ENCODE results near the gene SERPINE1.
A peak's percentile ranks its signal among the peaks of the same experiment; 100 is the strongest.
"Not testable (repeated sequence)": the region's sequence is repeated elsewhere in the genome, so short reads cannot be mapped to it uniquely, and the experiment has no call there.

Gene SERPINE1

DNA sequence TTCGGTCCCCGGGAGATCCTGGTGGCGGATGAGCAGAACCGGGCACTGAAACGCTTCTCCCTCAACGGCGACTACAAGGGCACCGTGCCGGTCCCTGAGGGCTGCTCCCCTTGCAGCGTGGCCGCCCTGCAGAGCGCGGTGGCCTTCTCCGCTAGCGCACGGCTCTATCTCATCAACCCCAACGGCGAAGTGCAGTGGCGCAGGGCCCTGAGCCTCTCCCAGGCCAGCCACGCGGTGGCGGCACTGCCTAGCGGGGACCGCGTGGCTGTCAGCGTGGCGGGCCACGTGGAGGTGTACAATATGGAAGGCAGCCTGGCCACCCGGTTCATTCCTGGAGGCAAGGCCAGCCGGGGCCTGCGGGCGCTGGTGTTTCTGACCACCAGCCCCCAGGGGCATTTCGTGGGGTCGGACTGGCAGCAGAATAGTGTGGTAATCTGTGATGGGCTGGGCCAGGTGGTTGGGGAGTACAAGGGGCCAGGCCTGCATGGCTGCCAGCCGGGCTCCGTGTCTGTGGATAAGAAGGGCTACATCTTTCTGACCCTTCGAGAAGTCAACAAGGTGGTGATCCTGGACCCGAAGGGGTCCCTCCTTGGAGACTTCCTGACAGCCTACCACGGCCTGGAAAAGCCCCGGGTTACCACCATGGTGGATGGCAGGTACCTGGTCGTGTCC lies 37.9 kb upstream of the SERPINE1 start:
- no CpG with 5 or more reads among the region's 41 CpGs for WGBS, 2 donors (ENCODE audit: extremely low coverage in 2 of 2, insufficient read length in 2 of 2, insufficient replicate concordance in 1 of 2)
- H2BK120ac ChIP-seq (ENCODE audit: low read depth, low read length): no peak overlapping the region
- H2BK5ac ChIP-seq (ENCODE audit: low read length): no peak overlapping the region
- H4K8ac ChIP-seq (ENCODE audit: low read depth, low read length): no peak overlapping the region
- H2AK5ac ChIP-seq (ENCODE audit: low read depth, low read length): no peak overlapping the region
- peaks cover 2% of the 10 kb centered on the region for H3K79me1 ChIP-seq (ENCODE audit: low read depth, low read length)
- no peak overlapping the region for H3K23ac ChIP-seq (ENCODE audit: low read depth, low read length, poor library complexity)
- H3K14ac ChIP-seq (ENCODE audit: low read length): peak overlapping the region; percentile 56
- no peak overlapping the region for H2BK15ac ChIP-seq (ENCODE audit: low read length)
- H4K91ac ChIP-seq (ENCODE audit: low read depth, low read length, poor library complexity): no peak overlapping the region
- H3K27me3 ChIP-seq (ENCODE audit: control insufficient read depth in 3 of 3, insufficient read depth in 3 of 3, low read depth in 1 of 3, low read length in 3 of 3): no peaks in the 10 kb centered on the region
- H3K36me3 ChIP-seq (replicated peaks in 1 of 2; ENCODE audit: control insufficient read depth in 2 of 2, insufficient read depth in 2 of 2, low read length in 2 of 2): peaks cover 0 to 44% of the 10 kb centered on the region in 2 donors
- no peak overlapping the region for H2AFZ ChIP-seq (ENCODE audit: low read length)
- DNase-seq (ENCODE audit: low spot score): no peak
- no peak overlapping the region for H2BK12ac ChIP-seq (ENCODE audit: low read length)
- no peak overlapping the region for H3K4ac ChIP-seq (ENCODE audit: low read length)
- peak overlapping the region; percentile 11 for H3K18ac ChIP-seq (ENCODE audit: low read length)
- no peak overlapping the region for H3K4me2 ChIP-seq (ENCODE audit: insufficient read depth, low read length, poor library complexity, severe bottlenecking)
- H3K4me1 ChIP-seq (ENCODE audit: control insufficient read depth in 2 of 2, insufficient read depth in 1 of 2, low read depth in 1 of 2, low read length in 2 of 2): peaks cover 2 to 4% of the 10 kb centered on the region in 2 donors
- no peak overlapping the region for H3K4me3 ChIP-seq (ENCODE audit: low read length in 2 of 2)
- no peak overlapping the region for H3K9ac ChIP-seq (ENCODE audit: low read depth, low read length, poor library complexity)
- H3K9me3 ChIP-seq (replicated peaks in 1 of 2; ENCODE audit: control insufficient read depth in 2 of 2, insufficient read depth in 1 of 2, low read depth in 1 of 2, low read length in 2 of 2): peaks cover 0 to 5% of the 10 kb centered on the region in 2 donors
- H3K27ac ChIP-seq (replicated peaks; ENCODE audit: low read length): no peak overlapping the region

- Histone ChIP-seq H2AFZ (ENCODE audit: low read length) (no peak overlapping the region), H2BK5ac (ENCODE audit: low read length) (peak overlapping the region; percentile 82), H3K9ac (ENCODE audit: low read depth, low read length, poor library complexity) (no peak overlapping the region), H3K4ac (ENCODE audit: low read length) (no peak overlapping the region), H3K14ac (ENCODE audit: low read length) (no peak overlapping the region), H3K4me2 (ENCODE audit: insufficient read depth, low read length, poor library complexity, severe bottlenecking) (no peak overlapping the region), H3K36me3 (replicated peaks in 1 of 2; ENCODE audit: control insufficient read depth in 2 of 2, insufficient read depth in 2 of 2, low read length in 2 of 2) (peaks cover 0 to 44% of the 10 kb centered on the region in 2 donors), H3K18ac (ENCODE audit: low read length) (no peak overlapping the region), H2BK120ac (ENCODE audit: low read depth, low read length) (no peak overlapping the region), H3K23ac (ENCODE audit: low read depth, low read length, poor library complexity) (no peak overlapping the region), H2AK5ac (ENCODE audit: low read depth, low read length) (no peak overlapping the region), H3K4me1 (ENCODE audit: control insufficient read depth in 2 of 2, insufficient read depth in 1 of 2, low read depth in 1 of 2, low read length in 2 of 2) (peaks cover 2 to 3% of the 10 kb centered on the region in 2 donors), H4K91ac (ENCODE audit: low read depth, low read length, poor library complexity) (no peak overlapping the region), H3K79me1 (ENCODE audit: low read depth, low read length) (peaks cover 2% of the 10 kb centered on the region), H2BK15ac (ENCODE audit: low read length) (no peak overlapping the region), H3K27me3 (ENCODE audit: control insufficient read depth in 3 of 3, insufficient read depth in 3 of 3, low read depth in 1 of 3, low read length in 3 of 3) (no peaks in the 10 kb centered on the region), H3K27ac (replicated peaks; ENCODE audit: low read length) (no peak overlapping the region), H4K8ac (ENCODE audit: low read depth, low read length) (no peak overlapping the region), H2BK12ac (ENCODE audit: low read length) (no peak overlapping the region), H3K4me3 (ENCODE audit: low read length in 2 of 2) (no peak overlapping the region), H3K9me3 (replicated peaks in 1 of 2; ENCODE audit: control insufficient read depth in 2 of 2, insufficient read depth in 1 of 2, low read depth in 1 of 2, low read length in 2 of 2) (peaks cover 0 to 5% of the 10 kb centered on the region in 2 donors)
- DNase-seq (ENCODE audit: low spot score): no peak
- WGBS, 2 donors (ENCODE audit: extremely low coverage in 2 of 2, insufficient read length in 2 of 2, insufficient replicate concordance in 1 of 2): no CpG with 5 or more reads among the region's 9 CpGs
These were observed 37.0 kb upstream of the SERPINE1 start for GRCh38 chr7:101089876-101090275.

- not testable (repeated sequence) for H2AFZ ChIP-seq (ENCODE audit: low read length); H2AK5ac ChIP-seq (ENCODE audit: low read depth, low read length); H3K9ac ChIP-seq (ENCODE audit: low read depth, low read length, poor library complexity); H3K14ac ChIP-seq (ENCODE audit: low read length); H3K9me3 ChIP-seq (replicated peaks in 1 of 2; ENCODE audit: control insufficient read depth in 2 of 2, insufficient read depth in 1 of 2, low read depth in 1 of 2, low read length in 2 of 2); DNase-seq (ENCODE audit: low spot score); H3K27ac ChIP-seq (replicated peaks; ENCODE audit: low read length); H3K27me3 ChIP-seq (ENCODE audit: control insufficient read depth in 3 of 3, insufficient read depth in 3 of 3, low read depth in 1 of 3, low read length in 3 of 3); H3K4ac ChIP-seq (ENCODE audit: low read length); H3K79me1 ChIP-seq (ENCODE audit: low read depth, low read length); H2BK120ac ChIP-seq (ENCODE audit: low read depth, low read length); H3K4me1 ChIP-seq (ENCODE audit: control insufficient read depth in 2 of 2, insufficient read depth in 1 of 2, low read depth in 1 of 2, low read length in 2 of 2); H4K91ac ChIP-seq (ENCODE audit: low read depth, low read length, poor library complexity); H2BK12ac ChIP-seq (ENCODE audit: low read length); H4K8ac ChIP-seq (ENCODE audit: low read depth, low read length); H2BK5ac ChIP-seq (ENCODE audit: low read length); H3K4me2 ChIP-seq (ENCODE audit: insufficient read depth, low read length, poor library complexity, severe bottlenecking); H2BK15ac ChIP-seq (ENCODE audit: low read length); H3K23ac ChIP-seq (ENCODE audit: low read depth, low read length, poor library complexity); H3K4me3 ChIP-seq (ENCODE audit: low read length in 2 of 2); H3K18ac ChIP-seq (ENCODE audit: low read length)
- no CpG with 5 or more reads among the region's 53 CpGs for WGBS, 2 donors (ENCODE audit: extremely low coverage in 2 of 2, insufficient read length in 2 of 2, insufficient replicate concordance in 1 of 2)
- H3K36me3 ChIP-seq (replicated peaks in 1 of 2; ENCODE audit: control insufficient read depth in 2 of 2, insufficient read depth in 2 of 2, low read length in 2 of 2): peaks cover 0 to 35% of the 10 kb centered on the region in 2 donors
These were observed 34.5 kb upstream of the SERPINE1 start for GRCh38 chr7:101092266-101092905.

GRCh38 chr7:101093906-101094305 lies 33.0 kb upstream of the SERPINE1 start:
- Histone ChIP-seq H3K4me3 (ENCODE audit: low read length in 2 of 2) (no peak overlapping the region), H4K8ac (ENCODE audit: low read depth, low read length) (no peak overlapping the region), H2BK120ac (ENCODE audit: low read depth, low read length) (no peak overlapping the region), H3K9ac (ENCODE audit: low read depth, low read length, poor library complexity) (no peak overlapping the region), H3K9me3 (replicated peaks in 1 of 2; ENCODE audit: control insufficient read depth in 2 of 2, insufficient read depth in 1 of 2, low read depth in 1 of 2, low read length in 2 of 2) (peaks cover 0 to 5% of the 10 kb centered on the region in 2 donors), H3K18ac (ENCODE audit: low read length) (no peak overlapping the region), H2AK5ac (ENCODE audit: low read depth, low read length) (no peak overlapping the region), H3K14ac (ENCODE audit: low read length) (no peak overlapping the region), H3K23ac (ENCODE audit: low read depth, low read length, poor library complexity) (no peak overlapping the region), H3K36me3 (replicated peaks in 1 of 2; ENCODE audit: control insufficient read depth in 2 of 2, insufficient read depth in 2 of 2, low read length in 2 of 2) (peaks cover 0 to 20% of the 10 kb centered on the region in 2 donors), H2BK12ac (ENCODE audit: low read length) (no peak overlapping the region), H3K4me2 (ENCODE audit: insufficient read depth, low read length, poor library complexity, severe bottlenecking) (no peak overlapping the region), H3K4me1 (ENCODE audit: control insufficient read depth in 2 of 2, insufficient read depth in 1 of 2, low read depth in 1 of 2, low read length in 2 of 2) (no peaks in the 10 kb centered on the region), H2BK15ac (ENCODE audit: low read length) (no peak overlapping the region), H3K27me3 (ENCODE audit: control insufficient read depth in 3 of 3, insufficient read depth in 3 of 3, low read depth in 1 of 3, low read length in 3 of 3) (no peaks in the 10 kb centered on the region), H2AFZ (ENCODE audit: low read length) (no peak overlapping the region), H3K27ac (replicated peaks; ENCODE audit: low read length) (no peak overlapping the region), H4K91ac (ENCODE audit: low read depth, low read length, poor library complexity) (no peak overlapping the region), H3K79me1 (ENCODE audit: low read depth, low read length) (no peaks in the 10 kb centered on the region), H3K4ac (ENCODE audit: low read length) (no peak overlapping the region), H2BK5ac (ENCODE audit: low read length) (no peak overlapping the region)
- no peak for DNase-seq (ENCODE audit: low spot score)
- no CpG with 5 or more reads among the region's 4 CpGs for WGBS, 2 donors (ENCODE audit: extremely low coverage in 2 of 2, insufficient read length in 2 of 2, insufficient replicate concordance in 1 of 2)

All from neuronal stem cell (in vitro differentiated cells).